Measurements from ENCODE around the gene PTGFR. TPM values are rescaled to one million over a fixed set of nuclear protein-coding genes. Genes with fewer than 3 reads are reported as not detected.

Gene PTGFR
- total RNA-seq, 4 donors from 2014 or later: 1.8 to 14.9 (median 5.1) TPM

- intact Hi-C loops (cut with DNase I; ENCODE audit: low total_unique reads): no loop called here
- no peak for DNase-seq (ENCODE audit: low spot score in 2 of 2)
- no peak overlapping the region for H3K4me3 ChIP-seq (ENCODE audit: low read depth, poor library complexity, severe bottlenecking)
- no peak for TF ChIP-seq CTCF (IDR thresholded peaks at IDR 0.05)
- TF ChIP-seq POLR2A (IDR thresholded peaks at IDR 0.05): no peak
- WGBS, 2 donors: 62 to 75% methylated on average over 3 of the region's 3 CpGs
These were observed 58.6 kb downstream of the PTGFR start for GRCh38 chr1:78549331-78549730.

- no peak for TF ChIP-seq CTCF (IDR thresholded peaks at IDR 0.05)
- no peak for TF ChIP-seq POLR2A (IDR thresholded peaks at IDR 0.05)
- intact Hi-C loops (cut with DNase I; ENCODE audit: low total_unique reads): no loop called here
- H3K4me3 ChIP-seq (ENCODE audit: low read depth, poor library complexity, severe bottlenecking): no peak overlapping the region
- WGBS, 2 donors: 67 to 68% methylated on average over 3 of the region's 3 CpGs
- DNase-seq (ENCODE audit: low spot score in 2 of 2): no peak
These were observed 59.1 kb downstream of the PTGFR start for GRCh38 chr1:78549891-78550290.

GRCh38 chr1:78553859-78554258 is 63.1 kb downstream of the PTGFR start:
- TF ChIP-seq CTCF (IDR thresholded peaks at IDR 0.05) (no peak), POLR2A (IDR thresholded peaks at IDR 0.05) (no peak)
- no peak overlapping the region for H3K4me3 ChIP-seq (ENCODE audit: low read depth, poor library complexity, severe bottlenecking)
- 72 to 84% methylated on average over 5 of the region's 5 CpGs for WGBS, 2 donors
- DNase-seq (ENCODE audit: low spot score in 2 of 2): no peak
- intact Hi-C loops (cut with DNase I; ENCODE audit: low total_unique reads): no loop called here

GRCh38 chr1:78554840-78555239 is 64.1 kb downstream of the PTGFR start:
- TF ChIP-seq POLR2A (IDR thresholded peaks at IDR 0.05) (no peak), CTCF (IDR thresholded peaks at IDR 0.05) (no peak)

GRCh38 chr1:78559680-78560079 is 68.9 kb downstream of the PTGFR start:
- no peak for TF ChIP-seq CTCF (IDR thresholded peaks at IDR 0.05)
- TF ChIP-seq POLR2A (IDR thresholded peaks at IDR 0.05): no peak
- H3K4me3 ChIP-seq (ENCODE audit: low read depth, poor library complexity, severe bottlenecking): no peak overlapping the region
- no peak for DNase-seq (ENCODE audit: low spot score in 2 of 2)
- intact Hi-C loops (cut with DNase I; ENCODE audit: low total_unique reads): no loop called here

More at GRCh38 chr1:78554840-78555239, 64.1 kb downstream of the PTGFR start:
- intact Hi-C loops (cut with DNase I; ENCODE audit: low total_unique reads): no loop called here
- DNase-seq (ENCODE audit: low spot score in 2 of 2): no peak
- no peak overlapping the region for H3K4me3 ChIP-seq (ENCODE audit: low read depth, poor library complexity, severe bottlenecking)

GRCh38 chr1:78560811-78561210 is 70.0 kb downstream of the PTGFR start:
- intact Hi-C loops (cut with DNase I; ENCODE audit: low total_unique reads): no loop called here
- DNase-seq (ENCODE audit: low spot score in 2 of 2): no peak
- TF ChIP-seq POLR2A (IDR thresholded peaks at IDR 0.05) (no peak), CTCF (IDR thresholded peaks at IDR 0.05) (no peak)
- no peak overlapping the region for H3K4me3 ChIP-seq (ENCODE audit: low read depth, poor library complexity, severe bottlenecking)
- 89% methylated on average over 1 of the region's 1 CpG for WGBS, 2 donors

Data from lower leg skin (tissue), 4 donors.